Stimulated activated naive CD8-positive, alpha-beta T cell treated with anti-CD3 and anti-CD28 coated beads, Interleukin-15, amount 100 ng/mL, for 72 hours (primary cell): ENCODE results near the gene NUP210.

Experiments
- ATAC-seq: fragments of 150-1000 bp; cut with Tn5 transposase; 2 replicates; pipeline ENCODE4 v1.10.0; 2021; ENCODE audit warnings: mild to moderate bottlenecking, moderate library complexity
- DNase-seq, 2 donors: peaks; one replicate each; pipeline ENCODE4 v3.0.0; 2021 to 2022
- H3K27ac Mint-ChIP-seq, 2 donors: one replicate each; pipeline ENCODE4 v1.8.0; 2022; ENCODE audit warnings: mild to moderate bottlenecking in 2 of 2, mixed read lengths in 2 of 2, moderate library complexity in 2 of 2
- H3K27me3 Mint-ChIP-seq: one replicate; pipeline ENCODE4 v1.8.0; 2022; ENCODE audit warnings: mixed read lengths
- H3K4me1 Mint-ChIP-seq: one replicate; pipeline ENCODE4 v1.8.0; 2022; ENCODE audit warnings: mild to moderate bottlenecking, mixed read lengths
- H3K4me3 Mint-ChIP-seq, 2 donors: one replicate each; pipeline ENCODE4 v1.8.0; 2022; ENCODE audit warnings: mild to moderate bottlenecking in 2 of 2, mixed read lengths in 2 of 2, moderate library complexity in 1 of 2
- H3K9me3 Mint-ChIP-seq, 2 donors: one replicate each; pipeline ENCODE4 v1.8.0; 2022; ENCODE audit warnings: mixed read lengths in 2 of 2

The NUP210 gene

GRCh38 chr3:13420045-13420830, at the start of gene NUP210:
NUP210 (minus strand) TSS chr3:13420322; CDS start chr3:13420226, 96 bp downstream.
- Mint-ChIP-seq H3K27me3 (no peaks in the 10 kb centered on the region), H3K4me1 (peaks cover 78% of the 10 kb centered on the region), H3K4me3 (peak within 1 kb of the TSS; percentile 94 to 98), H3K9me3 (no peaks in the 10 kb centered on the region), H3K27ac (peak within 1 kb of the TSS; percentile 99 to 100)
- peak; percentile 47 for ATAC-seq
- peak; percentile 69 to 71 for DNase-seq

DNA sequence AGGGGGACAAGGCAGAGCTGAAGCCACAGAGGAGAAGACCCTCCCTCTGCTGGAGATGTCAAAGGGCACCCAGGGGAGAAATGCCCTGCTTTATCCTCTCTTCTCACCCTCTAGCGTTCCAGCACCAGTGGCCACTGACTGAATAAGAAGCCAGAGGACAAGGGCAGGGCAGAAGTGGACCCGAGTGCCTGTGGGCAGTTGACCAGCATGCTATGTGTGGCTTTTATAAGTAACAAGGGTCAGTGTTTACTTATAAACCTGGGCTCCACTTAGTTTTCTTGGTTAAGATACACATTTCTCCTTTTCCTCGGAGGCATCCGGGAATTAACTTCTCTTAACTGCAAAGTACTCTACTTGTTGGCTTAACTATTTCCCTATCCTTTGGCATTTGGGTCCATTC, 46.7 kb upstream of the NUP210 start:
- no peaks in the 10 kb centered on the region for H3K4me1 Mint-ChIP-seq
- H3K4me3 Mint-ChIP-seq, result no peak overlapping the region
- peaks cover 17% of the 10 kb centered on the region for H3K27me3 Mint-ChIP-seq
- H3K27ac Mint-ChIP-seq, result no peak overlapping the region
- no peaks in the 10 kb centered on the region for H3K9me3 Mint-ChIP-seq
- DNase-seq (no peak), ATAC-seq (no peak)

DNA sequence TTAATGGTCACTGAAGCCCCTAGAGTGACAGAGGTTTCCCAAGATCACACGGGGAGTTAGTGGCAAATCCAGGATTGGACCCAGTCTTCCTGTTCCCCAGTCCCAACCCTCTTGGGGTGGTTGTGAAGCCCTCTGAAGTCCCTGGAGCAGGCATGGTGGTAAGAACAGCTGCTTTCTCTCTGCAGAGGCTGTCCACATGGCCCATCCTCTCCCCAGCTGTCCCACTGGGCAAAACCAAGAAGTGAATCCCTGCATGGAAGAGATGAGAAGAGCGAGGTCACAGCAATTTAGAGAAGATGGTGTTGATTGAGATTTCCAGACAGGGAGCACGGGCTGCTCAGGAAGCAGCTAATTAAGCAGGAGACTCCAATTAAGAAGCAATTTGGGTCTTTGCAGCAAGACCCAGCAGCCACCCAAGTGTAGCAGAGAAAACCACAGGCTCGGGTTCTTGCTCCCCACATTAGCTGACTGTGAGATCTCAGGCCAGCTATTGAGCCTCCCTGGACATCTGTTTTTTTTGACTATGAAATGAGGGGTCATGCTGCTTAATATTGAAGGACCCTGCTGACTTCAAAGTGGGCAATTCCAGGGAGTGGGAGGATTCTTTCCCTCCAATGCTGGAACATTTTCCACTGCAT, 45.2 kb upstream of the NUP210 start:
- Mint-ChIP-seq H3K27me3 (peaks cover 9% of the 10 kb centered on the region), H3K4me1 (peaks cover 6% of the 10 kb centered on the region), H3K27ac (no peak overlapping the region), H3K9me3 (no peaks in the 10 kb centered on the region), H3K4me3 (no peak overlapping the region)
- ATAC-seq (no peak), DNase-seq (no peak)

- H3K4me3 Mint-ChIP-seq, result no peak overlapping the region
- peaks cover 6% of the 10 kb centered on the region for H3K4me1 Mint-ChIP-seq
- no peaks in the 10 kb centered on the region for H3K9me3 Mint-ChIP-seq
- no peak for DNase-seq
- ATAC-seq, result no peak
- no peak overlapping the region for H3K27ac Mint-ChIP-seq
- peaks cover 7% of the 10 kb centered on the region for H3K27me3 Mint-ChIP-seq
These were observed 43.7 kb upstream of the NUP210 start for GRCh38 chr3:13463618-13464400.

DNA sequence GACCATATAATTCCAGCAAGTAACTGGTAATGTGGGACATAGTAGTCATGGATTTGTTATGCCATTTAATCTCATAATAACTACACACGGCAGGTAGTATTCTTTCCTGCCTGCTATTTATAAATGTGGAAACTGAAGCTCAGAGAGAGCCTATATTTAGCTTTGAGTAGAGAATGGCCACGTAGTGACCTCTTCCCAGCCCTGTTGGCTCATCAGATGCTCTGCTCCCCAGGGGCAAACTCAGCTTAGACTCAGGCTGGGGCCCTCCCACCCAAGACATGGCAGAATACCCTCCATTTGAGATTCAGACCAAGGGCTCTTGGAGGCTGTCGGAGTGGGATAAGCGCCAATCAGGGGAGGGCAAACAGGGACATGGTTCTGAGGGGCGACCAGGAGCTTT, 42.7 kb upstream of the NUP210 start:
- peaks cover 7% of the 10 kb centered on the region for H3K27me3 Mint-ChIP-seq
- no peak for ATAC-seq

GRCh38 chr3:13462125-13462629, 42.1 kb upstream of the NUP210 start:
- Mint-ChIP-seq H3K4me1 (peaks cover 6% of the 10 kb centered on the region), H3K4me3 (no peak overlapping the region), H3K9me3 (no peaks in the 10 kb centered on the region), H3K27me3 (peaks cover 7% of the 10 kb centered on the region), H3K27ac (peak overlapping the region in 1 of 2 donors; percentile 30)
- ATAC-seq, result no peak
- no peak for DNase-seq

More for the DNA sequence above, 42.7 kb upstream of the NUP210 start:
- no peak for DNase-seq
- H3K4me3 Mint-ChIP-seq, result no peak overlapping the region
- H3K9me3 Mint-ChIP-seq, result no peaks in the 10 kb centered on the region
- no peak overlapping the region for H3K27ac Mint-ChIP-seq
- H3K4me1 Mint-ChIP-seq, result peaks cover 6% of the 10 kb centered on the region

DNA sequence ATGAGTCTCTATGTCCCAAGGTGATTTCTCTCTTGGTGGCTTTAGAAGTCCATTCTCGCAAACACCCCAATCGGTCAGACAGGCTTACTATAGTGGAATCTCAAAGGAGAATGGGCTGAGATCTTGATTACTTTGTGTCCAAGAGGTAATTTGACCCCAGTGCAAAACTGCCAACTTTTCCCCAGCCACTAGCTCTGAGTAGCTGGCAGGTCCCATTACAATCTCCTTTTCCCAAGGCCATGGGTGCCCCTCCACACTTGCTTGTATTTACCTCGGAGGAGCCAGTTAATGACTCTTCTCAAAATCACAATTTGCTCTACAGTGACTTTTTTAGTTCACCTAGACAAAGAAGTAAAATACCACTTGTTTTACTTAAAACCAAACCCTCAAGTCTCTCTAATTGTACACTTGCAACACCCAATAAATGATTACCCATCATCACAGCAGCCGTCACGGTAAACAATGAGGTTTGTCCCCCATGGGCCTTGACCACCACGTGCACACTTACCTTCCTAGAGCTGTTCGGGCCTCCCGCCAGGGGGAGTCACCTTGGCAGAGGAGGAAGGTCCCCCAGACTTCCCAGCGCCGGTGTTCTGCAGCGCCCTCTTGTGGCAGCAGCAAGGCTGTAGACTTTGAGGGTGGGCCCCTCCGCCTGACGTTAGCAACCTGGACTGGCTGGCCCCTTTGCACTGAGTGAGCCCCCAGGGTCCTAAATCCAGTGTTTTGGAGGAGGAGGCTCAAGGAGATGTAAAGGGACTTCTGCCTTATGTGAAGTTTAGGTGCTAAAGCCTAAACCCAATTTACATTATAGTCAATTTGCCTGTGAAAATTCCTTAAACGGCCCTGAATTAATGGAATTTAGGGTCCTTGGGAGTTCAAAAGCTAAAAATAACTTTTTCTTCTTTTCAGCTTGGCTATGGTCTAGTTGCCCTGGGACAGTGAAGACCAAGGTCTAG, 41.3 kb upstream of the NUP210 start:
- Mint-ChIP-seq H3K4me1 (peaks cover 6% of the 10 kb centered on the region), H3K4me3 (no peak overlapping the region), H3K9me3 (no peaks in the 10 kb centered on the region), H3K27me3 (peaks cover 6% of the 10 kb centered on the region), H3K27ac (peak overlapping the region in 1 of 2 donors; percentile 30)
- DNase-seq, result peak; percentile 80 to 84
- peak; percentile 96 for ATAC-seq

GRCh38 chr3:13460341-13460736, 40.2 kb upstream of the NUP210 start:
- no peak for ATAC-seq
- Mint-ChIP-seq H3K27ac (no peak overlapping the region), H3K27me3 (no peaks in the 10 kb centered on the region)

GRCh38 chr3:13459605-13460340, 39.7 kb upstream of the NUP210 start:
- no peak overlapping the region for H3K4me3 Mint-ChIP-seq
- DNase-seq, result no peak
- ATAC-seq, result no peak
- peaks cover 6% of the 10 kb centered on the region for H3K4me1 Mint-ChIP-seq
- H3K27ac Mint-ChIP-seq, result no peak overlapping the region
- no peaks in the 10 kb centered on the region for H3K27me3 Mint-ChIP-seq
- no peaks in the 10 kb centered on the region for H3K9me3 Mint-ChIP-seq

More at GRCh38 chr3:13460341-13460736, 40.2 kb upstream of the NUP210 start:
- Mint-ChIP-seq H3K4me1 (peaks cover 6% of the 10 kb centered on the region), H3K4me3 (no peak overlapping the region), H3K9me3 (no peaks in the 10 kb centered on the region)
- no peak for DNase-seq

GRCh38 chr3:13457593-13457992, 37.5 kb upstream of the NUP210 start:
- ATAC-seq, result no peak

GRCh38 chr3:13455644-13456043, 35.5 kb upstream of the NUP210 start:
- Mint-ChIP-seq H3K4me1 (peaks cover 21% of the 10 kb centered on the region), H3K9me3 (no peaks in the 10 kb centered on the region), H3K4me3 (no peak overlapping the region), H3K27me3 (no peaks in the 10 kb centered on the region), H3K27ac (no peak overlapping the region)
- ATAC-seq, result no peak
- no peak for DNase-seq

More at GRCh38 chr3:13457593-13457992, 37.5 kb upstream of the NUP210 start:
- Mint-ChIP-seq H3K4me1 (peaks cover 10% of the 10 kb centered on the region), H3K9me3 (no peaks in the 10 kb centered on the region), H3K4me3 (no peak overlapping the region), H3K27ac (no peak overlapping the region), H3K27me3 (no peaks in the 10 kb centered on the region)
- DNase-seq, result no peak

GRCh38 chr3:13452490-13453335, 32.6 kb upstream of the NUP210 start:
- Mint-ChIP-seq H3K27me3 (no peaks in the 10 kb centered on the region), H3K9me3 (no peaks in the 10 kb centered on the region), H3K4me1 (peaks cover 21% of the 10 kb centered on the region), H3K4me3 (peak overlapping the region; percentile 94 to 97), H3K27ac (no peak overlapping the region)
- ATAC-seq, result no peak
- peak; percentile 26 to 46 for DNase-seq

GRCh38 chr3:13451301-13451673, 31.2 kb upstream of the NUP210 start:
- Mint-ChIP-seq H3K4me3 (peak overlapping the region; percentile 94 to 97), H3K4me1 (peaks cover 21% of the 10 kb centered on the region), H3K27me3 (no peaks in the 10 kb centered on the region), H3K27ac (peak overlapping the region; percentile 91 to 96), H3K9me3 (no peaks in the 10 kb centered on the region)
- peak; percentile 49 for ATAC-seq
- DNase-seq, result peak in 1 of 2 donors; percentile 8
